HG03025 (cell line): ENCODE data around the gene OSGIN1.

ENCODE experiments used
- ATAC-seq: cut with Tn5 transposase; IDR thresholded peaks from one replicate; pipeline ENCODE4 v1.9.1; 2021; ENCODE audit warnings: mild to moderate bottlenecking, moderate library complexity; ENCODE audit not compliant: unreplicated experiment, low FRiP score

The OSGIN1 gene

DNA sequence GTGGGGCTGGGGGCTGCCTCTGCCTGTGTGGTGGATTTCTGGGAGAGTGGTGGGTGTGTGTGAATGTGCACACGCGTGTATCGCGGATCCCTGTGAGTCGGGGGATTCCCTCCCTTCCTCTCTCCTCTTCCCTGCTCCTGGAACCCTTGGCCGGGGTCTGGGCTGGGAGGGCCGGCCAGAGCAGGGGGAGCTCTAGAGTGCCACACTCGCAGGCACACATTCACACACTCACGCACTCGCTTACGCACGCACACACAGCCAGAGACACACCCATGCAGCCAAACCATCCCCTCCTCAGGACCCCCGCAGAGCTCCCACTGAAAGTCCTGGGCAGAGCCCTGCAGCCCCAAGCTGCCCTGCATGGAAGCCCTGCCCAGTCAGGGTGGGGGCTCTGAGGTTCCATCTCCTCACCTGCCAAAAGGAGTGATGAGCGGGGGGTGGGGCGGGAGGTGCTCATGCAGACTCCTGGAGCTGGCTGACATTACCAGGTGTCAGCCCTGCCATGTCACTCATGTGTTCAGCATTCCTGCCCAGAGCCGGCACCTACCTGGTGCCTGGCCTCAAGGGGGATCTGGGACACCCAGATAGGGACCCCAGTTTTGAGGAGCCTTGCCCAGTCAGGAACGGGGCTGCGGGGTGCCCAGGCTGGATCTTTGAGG lies 16.9 kb downstream of the OSGIN1 start:
- no peak for ATAC-seq

DNA sequence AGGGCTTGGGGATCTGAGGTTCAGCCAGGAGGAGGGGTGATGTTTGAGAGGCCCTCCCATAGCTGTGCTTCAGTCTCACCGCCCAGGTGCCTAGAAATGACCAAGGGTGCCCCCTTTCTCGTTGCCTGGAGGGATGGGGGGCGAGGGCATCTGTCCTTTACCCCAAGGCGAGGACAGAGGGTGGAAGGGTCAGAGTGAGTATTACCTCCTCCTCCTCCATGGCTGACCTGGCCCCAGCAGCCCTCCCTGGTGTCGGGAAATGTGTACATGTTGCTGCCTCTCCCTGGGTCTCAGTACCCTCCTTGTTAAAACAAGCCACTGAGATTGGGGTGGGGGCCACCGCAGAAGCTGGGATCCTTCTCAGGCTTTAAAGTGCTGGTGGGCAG lies 17.4 kb downstream of the OSGIN1 start:
- no peak for ATAC-seq

DNA sequence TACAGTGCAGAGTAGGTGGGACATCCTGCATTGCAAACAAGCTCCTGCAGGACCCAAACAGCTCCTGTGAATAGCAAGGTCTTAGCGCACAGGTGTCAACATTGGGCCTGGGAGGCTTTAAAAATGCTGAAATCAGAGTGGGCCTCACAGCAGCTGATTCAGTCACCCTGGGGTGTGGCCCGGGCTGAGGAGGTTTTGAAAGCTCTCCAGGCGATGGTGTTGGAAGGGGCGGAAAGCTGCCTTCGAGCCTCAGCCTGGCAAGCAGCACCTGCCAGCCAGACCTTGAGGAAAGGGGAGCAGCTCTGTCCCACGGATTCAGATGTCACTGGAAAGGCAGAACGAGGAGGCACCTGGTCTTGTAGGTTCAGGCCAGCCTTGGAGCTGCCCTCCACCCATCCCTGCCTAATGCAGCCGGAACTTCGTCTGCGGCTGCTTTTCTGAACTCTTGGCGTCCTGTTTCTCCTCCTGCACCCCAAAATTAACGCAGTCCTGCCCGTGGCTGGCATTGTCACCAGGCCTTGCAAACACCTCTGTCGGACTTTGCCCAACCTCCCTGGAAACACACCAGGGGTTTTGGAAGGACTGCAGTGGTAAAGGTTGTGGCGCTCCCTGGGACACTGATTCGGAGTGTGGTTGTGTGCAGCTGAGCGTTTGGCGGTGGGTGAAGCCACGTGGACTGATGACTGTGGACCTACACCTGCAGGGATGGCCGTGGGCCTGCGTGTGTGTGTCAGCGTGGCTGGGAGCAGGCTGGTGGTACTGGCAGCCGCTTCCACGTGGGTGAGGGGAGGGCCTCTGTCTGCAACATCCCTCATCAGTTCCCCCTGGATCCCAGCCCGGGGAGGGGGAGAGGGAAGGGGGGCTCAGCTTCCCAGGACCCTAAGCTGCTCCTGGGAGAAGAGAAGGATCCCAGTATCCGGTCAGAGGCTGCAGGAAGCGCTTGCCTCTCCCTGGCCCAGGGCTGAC lies 18.4 kb downstream of the OSGIN1 start:
- no peak for ATAC-seq

DNA sequence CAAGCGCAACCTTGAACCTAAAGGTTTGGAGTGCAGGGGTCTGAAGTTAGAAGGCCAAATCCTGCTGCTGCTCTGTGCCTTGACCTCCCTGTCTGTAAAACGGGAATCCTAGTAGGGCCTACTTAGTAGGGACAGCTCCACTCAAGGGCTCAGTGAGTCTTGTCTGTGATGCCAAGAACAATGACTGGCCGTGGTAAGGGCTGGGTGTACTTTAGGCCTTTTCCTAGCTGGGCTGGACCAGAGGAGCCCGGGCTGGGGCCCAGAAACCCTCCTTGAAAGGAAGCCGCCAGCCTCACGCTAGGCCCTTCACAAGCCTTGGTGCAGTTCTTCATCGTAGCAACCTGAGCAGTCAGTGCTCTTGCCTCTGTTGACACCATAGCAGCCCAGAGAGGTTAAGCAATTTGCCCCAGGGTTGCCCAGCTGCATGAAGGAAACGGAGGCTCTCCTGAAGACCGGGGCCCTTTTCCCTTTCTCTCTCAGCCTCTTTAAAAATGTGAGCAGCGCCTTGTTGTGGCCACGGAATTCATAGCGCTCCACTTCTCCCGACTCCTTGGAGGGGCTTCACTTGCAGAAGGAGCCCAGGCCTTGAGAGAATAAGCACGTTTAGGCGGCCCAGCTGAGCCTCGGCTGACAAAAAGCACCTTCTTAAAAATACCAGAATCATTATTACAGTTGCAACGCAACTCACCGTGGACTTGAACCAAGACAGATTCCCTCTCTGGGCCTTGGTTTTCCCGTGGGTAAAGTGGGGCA lies 19.4 kb downstream of the OSGIN1 start:
- no peak for ATAC-seq

DNA sequence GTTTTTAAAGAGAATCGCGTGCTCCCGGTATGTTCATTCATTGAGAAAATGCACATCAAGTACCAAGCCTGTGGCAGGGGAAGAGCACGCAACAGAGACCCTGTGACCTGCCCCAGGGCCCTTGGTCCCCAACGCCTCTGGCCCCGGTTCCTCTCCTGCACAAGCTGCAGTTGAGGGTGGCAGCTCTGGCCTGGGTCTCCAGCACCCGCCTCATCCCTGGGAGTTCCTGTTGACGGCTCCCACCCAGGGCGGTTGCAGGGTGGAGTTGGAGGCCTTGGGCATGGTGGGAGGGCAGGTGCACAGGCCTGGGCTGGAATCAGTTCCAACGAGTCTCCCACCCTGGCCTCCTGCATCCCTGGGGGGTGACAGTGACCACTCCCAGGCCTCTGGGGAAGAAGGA lies 20.0 kb downstream of the OSGIN1 start:
- ATAC-seq = no peak

DNA sequence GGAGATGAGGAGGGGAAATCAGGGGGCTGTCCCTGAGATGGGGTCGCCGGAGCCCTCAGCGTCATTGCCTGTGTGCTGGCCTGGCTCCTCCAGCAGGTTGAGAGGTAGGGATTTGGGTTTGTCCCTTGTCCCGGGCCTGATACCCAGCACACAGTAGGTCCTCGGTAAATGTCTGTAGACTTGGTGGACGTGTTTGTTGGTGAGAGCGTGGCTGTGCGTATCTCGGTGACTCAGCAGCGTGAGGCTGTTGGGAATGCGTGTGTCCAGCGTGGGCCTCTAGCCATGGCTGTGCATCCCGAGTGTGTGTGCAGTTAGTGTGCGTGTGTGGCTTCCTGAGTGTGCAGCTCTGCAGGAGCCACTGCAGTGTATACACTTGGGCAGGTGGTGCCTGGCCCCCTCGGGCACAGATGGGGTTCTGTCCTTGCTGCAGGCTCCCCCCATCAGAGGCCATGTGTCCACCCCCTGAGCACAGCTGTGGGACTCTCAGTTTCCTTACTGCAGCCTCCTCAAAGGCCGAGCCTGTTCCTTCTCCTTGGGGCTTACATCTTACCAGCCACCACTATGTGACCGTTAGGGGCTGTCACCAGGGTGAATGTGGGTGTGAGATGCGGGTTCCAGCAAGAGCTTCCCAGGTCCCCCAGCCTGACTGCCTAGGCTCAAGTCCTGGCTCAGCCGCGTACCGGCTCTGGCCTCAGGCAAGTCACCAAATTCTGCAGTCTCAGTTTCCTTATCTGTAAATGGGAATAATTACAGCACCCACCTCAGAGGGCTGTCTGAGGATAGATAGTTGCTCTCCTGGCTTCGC lies 20.7 kb downstream of the OSGIN1 start:
- ATAC-seq = no peak

DNA sequence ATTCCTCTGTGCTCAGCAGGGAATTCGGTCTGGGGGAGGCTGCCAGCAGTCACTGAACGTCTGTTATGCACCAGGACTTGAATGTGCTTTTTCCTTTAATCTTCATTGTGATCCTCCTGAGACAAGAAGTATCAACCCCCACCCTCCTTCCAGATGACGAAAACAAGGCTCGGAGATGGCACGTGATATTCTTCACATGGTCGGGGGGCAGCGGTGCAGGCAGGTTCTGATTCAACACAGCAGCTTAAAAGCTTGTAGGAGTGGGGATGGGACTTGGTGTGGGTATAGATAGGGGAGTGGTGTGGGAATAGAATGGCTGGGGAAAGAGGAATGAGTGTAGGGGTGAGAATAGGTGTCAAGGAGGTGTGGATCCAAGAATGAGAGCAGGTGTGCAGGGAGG lies 21.4 kb downstream of the OSGIN1 start:
- no peak for ATAC-seq

DNA sequence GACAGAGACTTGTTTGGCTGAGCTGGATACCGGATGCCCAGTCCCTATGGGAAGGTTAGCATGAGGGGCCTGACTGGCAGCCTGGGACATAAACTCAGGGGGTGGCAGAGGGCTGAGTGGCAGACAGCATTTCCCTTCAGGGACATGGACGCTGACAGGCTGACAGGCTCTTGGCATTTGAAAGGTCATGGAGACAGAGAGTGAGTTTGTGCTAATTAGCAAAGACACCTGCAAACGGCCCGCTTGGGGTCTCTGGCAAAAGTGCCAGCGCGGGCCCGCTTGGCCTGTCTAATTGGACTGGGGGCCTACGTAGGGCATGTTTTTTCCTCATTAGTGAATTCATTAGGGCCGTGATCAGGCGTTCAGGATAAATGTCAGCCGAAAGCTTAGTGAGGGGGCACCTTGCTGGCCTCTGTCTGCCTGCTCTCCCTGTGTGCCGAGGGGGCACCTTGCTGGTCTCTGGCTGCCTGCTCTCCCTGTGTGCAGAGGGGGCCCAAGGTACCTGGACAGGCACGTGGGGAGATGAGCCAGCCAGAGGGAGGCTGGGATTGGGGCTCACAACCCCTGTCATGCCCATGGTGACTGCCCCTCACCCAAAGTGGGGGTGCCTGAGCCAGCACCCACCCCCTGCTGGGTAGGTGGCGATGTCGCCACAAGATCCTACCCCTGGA lies 22.7 kb downstream of the OSGIN1 start:
- no peak for ATAC-seq

DNA sequence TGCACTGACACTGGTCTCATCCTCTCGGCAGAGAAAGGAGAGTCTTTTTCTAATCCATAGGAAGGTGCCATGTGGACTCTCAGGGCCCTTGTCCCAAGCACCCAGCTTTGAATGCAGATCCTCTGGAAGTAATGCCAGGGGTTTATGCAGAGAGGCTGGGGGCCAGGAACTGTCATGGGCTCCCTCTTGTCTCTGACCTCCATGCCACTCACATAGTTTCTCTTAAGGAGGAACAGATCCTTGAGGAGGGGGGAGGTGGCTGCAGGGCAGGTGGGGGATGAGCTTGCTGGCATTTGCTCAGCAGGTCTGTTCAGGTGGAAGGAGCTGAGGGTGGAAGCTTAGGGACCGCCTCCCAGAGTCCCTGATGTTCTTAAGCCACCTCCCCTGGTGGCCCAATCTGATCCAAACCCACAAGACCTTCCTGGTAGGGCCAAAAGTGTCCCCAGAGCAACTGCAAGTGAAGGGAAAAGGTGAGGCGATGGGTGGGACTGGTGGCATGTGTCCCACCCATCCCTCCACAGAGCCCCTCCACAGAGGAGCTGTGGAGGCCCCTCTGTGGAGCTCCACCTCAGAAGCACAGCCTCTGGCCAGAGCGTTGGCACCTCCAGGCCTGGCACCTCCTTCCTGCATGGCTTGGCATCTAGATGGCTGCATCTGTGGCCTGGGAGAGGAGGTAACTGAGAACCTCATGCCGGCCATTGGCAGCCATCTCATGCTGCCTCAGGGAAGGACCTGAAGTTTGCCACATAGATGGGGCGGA lies 24.2 kb downstream of the OSGIN1 start:
- ATAC-seq = no peak

DNA sequence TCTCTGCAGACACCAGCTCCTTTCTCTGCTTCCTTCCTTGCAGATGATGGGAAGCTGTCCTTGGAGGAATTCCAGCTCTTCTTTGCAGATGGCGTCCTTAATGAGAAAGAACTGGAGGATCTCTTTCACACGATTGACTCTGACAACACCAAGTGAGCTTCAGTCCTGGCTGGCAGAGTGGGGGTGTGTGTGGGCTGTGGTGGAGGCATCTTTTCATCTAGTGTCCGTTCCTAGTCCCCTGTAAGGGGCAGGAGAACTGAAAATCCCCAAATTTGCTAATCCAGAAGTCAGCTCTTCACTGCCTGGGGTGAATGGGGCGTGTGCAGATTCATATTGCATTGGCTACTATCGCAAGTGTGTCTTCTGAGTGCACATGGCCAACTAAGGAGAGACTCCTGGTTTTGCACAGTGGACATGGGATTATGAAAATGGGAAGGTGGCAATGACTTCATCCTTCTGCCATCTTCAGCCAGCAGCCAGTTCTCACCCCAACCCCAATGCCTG lies 25.4 kb downstream of the OSGIN1 start:
- ATAC-seq = no peak

DNA sequence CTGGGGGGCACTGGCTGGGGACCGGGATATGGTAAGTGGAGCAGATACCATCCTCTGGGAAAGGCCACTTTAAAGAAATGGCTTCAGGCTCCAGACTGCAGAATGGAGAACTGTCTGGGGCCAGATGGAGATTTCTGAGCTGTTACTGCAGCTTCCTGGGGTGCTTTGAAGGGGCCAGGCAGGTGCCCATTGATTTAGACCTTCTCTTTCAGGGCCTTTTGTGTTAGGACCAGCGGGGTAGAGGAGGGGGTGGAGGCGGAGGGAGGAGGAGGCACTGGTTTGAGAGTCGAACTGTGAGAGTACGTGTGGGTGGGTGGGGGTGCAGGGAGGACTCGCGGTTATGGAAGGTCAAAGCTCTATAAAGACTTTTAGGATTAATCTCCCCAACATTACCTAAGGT lies 26.4 kb downstream of the OSGIN1 start:
- no peak for ATAC-seq

DNA sequence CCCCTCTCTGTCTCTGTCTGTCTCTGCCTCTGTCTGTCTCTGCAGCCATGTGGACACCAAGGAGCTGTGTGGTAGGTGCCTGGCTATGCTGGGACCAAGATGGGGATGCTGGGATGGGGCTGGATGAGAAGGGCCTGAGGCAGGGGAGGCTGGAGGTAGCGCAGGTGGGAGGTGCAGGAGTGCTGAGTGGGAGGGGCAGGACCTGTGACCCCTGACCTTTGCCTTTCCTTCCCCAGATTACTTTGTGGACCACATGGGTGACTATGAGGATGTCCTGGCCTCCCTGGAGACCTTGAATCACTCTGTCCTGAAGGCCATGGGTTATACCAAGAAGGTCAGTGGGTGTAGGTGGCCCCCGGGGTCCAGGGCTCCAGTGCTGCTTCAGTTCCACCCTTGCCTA lies 27.8 kb downstream of the OSGIN1 start:
- ATAC-seq = no peak

DNA sequence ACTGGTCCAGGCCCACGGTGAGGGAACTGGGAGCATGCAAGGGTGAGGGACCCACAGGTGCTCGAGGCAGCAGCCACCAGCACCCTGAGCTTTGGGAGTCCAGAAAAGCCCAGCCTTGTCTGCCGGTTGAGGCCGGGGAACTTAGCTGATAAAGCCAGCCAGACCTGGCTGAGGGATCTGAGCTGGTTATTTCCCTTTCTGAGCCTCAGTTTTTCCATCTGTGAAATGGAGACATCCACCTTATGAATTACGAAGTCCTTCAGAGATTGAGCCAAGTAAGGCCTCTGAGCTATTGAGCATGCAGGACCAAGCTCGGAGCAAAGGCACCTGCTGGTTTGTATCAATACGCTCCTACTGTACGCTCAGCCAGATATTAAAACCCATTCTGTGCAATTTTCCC lies 28.8 kb downstream of the OSGIN1 start:
- no peak for ATAC-seq

DNA sequence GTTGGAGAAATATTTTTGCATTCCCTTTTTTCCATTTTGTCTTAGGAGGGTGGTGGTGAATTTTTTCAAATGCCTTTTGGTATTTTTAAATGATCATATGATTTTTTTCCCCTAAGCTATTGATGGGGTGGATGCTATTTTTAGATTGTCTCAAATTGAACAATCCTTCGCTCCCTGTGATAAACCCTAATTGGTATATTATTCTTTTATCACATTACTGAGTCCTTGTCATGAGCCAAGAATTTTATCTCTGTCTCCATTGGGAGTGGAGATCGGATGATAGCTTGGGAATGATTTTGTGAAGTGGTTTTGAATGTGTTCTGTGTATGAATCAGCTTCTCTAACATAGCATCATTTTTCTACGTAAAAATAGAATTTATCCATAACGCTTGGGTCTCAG lies 30.5 kb downstream of the OSGIN1 start:
- no peak for ATAC-seq

DNA sequence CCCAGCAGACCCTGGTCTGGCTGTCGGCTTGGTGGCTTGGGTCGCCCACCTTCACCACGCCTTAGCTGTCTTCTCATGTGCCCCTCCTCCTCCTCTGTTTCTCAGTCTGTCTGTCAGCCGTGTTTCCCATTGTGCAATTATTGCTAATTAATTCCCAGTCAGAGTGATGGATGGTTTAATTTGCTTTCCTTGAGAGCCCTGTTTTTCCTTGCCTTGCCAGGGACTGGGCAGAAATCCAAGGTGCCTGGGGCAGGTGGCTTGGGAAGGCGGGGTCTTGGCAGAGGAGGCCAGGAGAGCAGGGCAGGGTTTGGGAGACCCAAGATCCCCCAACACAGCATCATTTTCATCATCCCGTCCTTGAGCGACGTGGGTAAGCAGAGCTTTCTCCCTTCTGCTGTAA lies 36.3 kb downstream of the OSGIN1 start:
- no peak for ATAC-seq

DNA sequence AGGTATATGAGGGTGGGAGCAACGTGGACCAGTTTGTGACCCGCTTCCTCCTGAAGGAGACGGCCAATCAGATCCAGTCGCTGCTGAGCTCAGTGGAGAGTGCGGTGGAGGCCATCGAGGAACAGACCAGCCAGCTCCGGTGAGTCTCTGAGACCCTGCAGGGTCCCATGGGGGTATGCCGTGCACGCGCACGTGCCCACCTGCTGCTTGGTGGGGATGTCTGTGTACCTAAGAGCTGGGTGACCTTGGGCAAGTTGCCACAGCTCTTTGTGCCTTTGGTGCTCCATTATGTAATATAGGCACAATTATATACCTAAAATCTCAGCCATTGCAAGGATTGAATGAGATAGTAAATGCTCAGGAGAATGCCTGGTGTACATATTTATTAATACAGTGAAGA lies 37.5 kb downstream of the OSGIN1 start:
- ATAC-seq = no peak

DNA sequence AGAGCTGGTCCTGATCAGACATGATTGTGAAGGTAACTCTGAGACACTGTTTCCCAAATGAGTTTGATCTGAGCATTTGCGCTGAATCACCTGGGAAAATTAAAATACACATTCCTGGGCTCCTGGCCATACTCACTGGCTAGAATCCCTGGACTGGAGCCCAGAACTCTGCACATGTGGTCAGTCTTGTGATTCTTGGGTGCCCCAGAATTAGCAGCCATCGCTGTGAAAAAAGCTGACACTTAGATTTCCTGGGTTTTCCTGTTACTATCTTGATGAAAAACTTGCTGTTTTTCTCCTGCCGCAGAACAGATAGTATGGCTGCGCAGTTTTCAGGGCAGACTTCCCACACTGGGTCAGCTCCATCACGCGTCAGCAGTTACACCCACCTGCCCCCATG lies 39.6 kb downstream of the OSGIN1 start:
- ATAC-seq = no peak

DNA sequence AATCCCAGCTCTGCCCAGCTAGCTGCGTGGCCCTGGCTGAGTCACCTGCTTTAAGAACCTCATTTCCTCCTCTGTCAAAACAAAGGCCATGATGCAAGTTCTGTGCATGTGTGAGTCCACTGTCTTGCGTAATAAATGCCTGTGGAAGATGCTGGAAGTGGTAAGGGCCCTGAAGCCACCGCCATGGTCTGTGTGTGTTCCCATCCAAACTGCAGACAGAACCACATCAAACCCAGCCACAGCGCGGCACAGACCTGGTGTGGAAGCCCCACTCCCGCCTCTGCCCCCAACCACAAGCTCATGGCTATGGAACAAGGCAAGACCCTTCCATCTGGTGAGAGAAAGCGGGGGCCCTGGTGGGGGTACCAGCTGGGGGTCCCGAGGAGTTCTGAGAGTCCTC lies 41.0 kb downstream of the OSGIN1 start:
- ATAC-seq = no peak

DNA sequence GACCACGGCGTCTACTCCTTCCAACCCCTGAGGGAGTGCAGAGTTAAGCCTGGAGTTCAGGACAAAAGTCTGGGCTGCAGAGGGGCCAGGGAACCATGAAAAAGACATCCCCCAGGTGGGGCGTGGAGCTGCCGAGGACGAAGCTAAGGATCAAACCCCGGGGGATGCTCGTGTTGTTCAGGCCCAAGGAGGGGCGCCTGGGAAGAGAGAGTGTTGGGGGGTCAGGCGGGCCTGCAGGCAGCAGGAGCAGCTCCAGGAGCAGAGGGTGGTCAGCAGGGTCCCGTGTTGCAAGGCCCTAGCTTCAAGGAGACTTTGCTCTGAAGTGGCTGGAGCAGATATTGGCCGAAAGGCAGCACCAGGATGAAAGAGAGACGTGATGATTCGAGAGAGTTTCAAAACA lies 41.7 kb downstream of the OSGIN1 start:
- no peak for ATAC-seq
